ENCODE data around the gene DRD1.

DNA sequence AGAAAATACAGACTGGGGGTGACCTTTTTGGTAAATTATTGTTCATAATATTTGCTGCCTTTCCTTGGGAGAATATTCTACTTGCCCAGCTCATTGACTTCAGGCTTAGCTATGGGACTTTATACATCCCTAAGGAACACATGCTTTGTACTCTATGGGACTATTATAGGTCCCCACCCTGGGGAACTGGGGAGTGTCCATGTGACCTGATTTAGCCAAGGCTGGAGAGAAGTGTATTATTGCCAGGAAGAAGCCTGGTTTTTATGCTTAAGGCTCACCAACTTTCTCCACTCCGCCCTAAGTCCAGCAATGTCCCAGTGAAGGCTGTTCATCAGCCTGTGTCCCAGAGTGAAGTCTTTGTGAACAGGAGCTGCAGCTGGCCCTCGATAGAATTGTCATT is 16.6 kb upstream of the DRD1 start:
- TF ChIP-seq, protein P1, sequence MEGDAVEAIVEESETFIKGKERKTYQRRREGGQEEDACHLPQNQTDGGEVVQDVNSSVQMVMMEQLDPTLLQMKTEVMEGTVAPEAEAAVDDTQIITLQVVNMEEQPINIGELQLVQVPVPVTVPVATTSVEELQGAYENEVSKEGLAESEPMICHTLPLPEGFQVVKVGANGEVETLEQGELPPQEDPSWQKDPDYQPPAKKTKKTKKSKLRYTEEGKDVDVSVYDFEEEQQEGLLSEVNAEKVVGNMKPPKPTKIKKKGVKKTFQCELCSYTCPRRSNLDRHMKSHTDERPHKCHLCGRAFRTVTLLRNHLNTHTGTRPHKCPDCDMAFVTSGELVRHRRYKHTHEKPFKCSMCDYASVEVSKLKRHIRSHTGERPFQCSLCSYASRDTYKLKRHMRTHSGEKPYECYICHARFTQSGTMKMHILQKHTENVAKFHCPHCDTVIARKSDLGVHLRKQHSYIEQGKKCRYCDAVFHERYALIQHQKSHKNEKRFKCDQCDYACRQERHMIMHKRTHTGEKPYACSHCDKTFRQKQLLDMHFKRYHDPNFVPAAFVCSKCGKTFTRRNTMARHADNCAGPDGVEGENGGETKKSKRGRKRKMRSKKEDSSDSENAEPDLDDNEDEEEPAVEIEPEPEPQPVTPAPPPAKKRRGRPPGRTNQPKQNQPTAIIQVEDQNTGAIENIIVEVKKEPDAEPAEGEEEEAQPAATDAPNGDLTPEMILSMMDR (IDR thresholded peaks at IDR 0.05): no peak
- TF ChIP-seq, protein P2, sequence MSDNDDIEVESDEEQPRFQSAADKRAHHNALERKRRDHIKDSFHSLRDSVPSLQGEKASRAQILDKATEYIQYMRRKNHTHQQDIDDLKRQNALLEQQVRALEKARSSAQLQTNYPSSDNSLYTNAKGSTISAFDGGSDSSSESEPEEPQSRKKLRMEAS (IDR thresholded peaks at IDR 0.05; ENCODE audit: low read depth): no peak
- TF ChIP-seq RXRA (IDR thresholded peaks at IDR 0.05; ENCODE audit: borderline replicate concordance, low read depth) (no peak), NFIC (IDR thresholded peaks at IDR 0.05; ENCODE audit: borderline replicate concordance) (no peak)
- TF ChIP-seq, protein P3, sequence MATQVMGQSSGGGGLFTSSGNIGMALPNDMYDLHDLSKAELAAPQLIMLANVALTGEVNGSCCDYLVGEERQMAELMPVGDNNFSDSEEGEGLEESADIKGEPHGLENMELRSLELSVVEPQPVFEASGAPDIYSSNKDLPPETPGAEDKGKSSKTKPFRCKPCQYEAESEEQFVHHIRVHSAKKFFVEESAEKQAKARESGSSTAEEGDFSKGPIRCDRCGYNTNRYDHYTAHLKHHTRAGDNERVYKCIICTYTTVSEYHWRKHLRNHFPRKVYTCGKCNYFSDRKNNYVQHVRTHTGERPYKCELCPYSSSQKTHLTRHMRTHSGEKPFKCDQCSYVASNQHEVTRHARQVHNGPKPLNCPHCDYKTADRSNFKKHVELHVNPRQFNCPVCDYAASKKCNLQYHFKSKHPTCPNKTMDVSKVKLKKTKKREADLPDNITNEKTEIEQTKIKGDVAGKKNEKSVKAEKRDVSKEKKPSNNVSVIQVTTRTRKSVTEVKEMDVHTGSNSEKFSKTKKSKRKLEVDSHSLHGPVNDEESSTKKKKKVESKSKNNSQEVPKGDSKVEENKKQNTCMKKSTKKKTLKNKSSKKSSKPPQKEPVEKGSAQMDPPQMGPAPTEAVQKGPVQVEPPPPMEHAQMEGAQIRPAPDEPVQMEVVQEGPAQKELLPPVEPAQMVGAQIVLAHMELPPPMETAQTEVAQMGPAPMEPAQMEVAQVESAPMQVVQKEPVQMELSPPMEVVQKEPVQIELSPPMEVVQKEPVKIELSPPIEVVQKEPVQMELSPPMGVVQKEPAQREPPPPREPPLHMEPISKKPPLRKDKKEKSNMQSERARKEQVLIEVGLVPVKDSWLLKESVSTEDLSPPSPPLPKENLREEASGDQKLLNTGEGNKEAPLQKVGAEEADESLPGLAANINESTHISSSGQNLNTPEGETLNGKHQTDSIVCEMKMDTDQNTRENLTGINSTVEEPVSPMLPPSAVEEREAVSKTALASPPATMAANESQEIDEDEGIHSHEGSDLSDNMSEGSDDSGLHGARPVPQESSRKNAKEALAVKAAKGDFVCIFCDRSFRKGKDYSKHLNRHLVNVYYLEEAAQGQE (IDR thresholded peaks at IDR 0.05; ENCODE audit: low read depth, low read length): no peak

Measured in SK-N-SH (cell line).